Spinal cord (tissue), 10 donors: ENCODE data around the gene LHX3. TPM values are rescaled to one million over a fixed set of nuclear protein-coding genes. Genes with fewer than 3 reads are reported as not detected.

ENCODE experiments used
- DNase-seq, 6 donors: peaks; one replicate each; pipeline versions ENCODE4 v3.0.0 to v3.0.0-alpha.2; 2013 to 2015; ENCODE audit warnings: low spot score in 6 of 6, low read depth in 4 of 6
- H3K27ac ChIP-seq: one replicate; pipeline ENCODE4 v1.5.1; 2013; ENCODE audit warnings: low read depth, low read length, control low read depth
- H3K27me3 ChIP-seq: one replicate; pipeline ENCODE4 v1.6.1; 2013; ENCODE audit warnings: low read length; ENCODE audit not compliant: control insufficient read depth, insufficient read depth
- H3K36me3 ChIP-seq: one replicate; pipeline ENCODE4 v1.6.1; 2013; ENCODE audit warnings: low read length; ENCODE audit not compliant: control insufficient read depth, insufficient read depth
- H3K4me1 ChIP-seq: one replicate; pipeline ENCODE4 v1.6.1; 2013; ENCODE audit warnings: low read length; ENCODE audit not compliant: control insufficient read depth, insufficient read depth
- H3K4me3 ChIP-seq: one replicate; pipeline ENCODE4 v1.5.1; 2013; ENCODE audit warnings: low read depth, low read length, control low read depth
- H3K9me3 ChIP-seq: one replicate; pipeline ENCODE4 v1.6.1; 2013; ENCODE audit warnings: low read length; ENCODE audit not compliant: control insufficient read depth, insufficient read depth
- WGBS: methylation state at CpG from one replicate; pipeline ENCODE4 v1.1.5; 2013; ENCODE audit warnings: missing lambda C conversion rate; ENCODE audit not compliant: insufficient coverage; 5-methylcytosine and 5-hydroxymethylcytosine counted together
- long read RNA-seq, 4 donors: transcript quantifications; one replicate each; lab custom pipeline, GENCODE V29; 2026
- polyA plus RNA-seq, 2 donors: library from polyadenylated mRNA; unstranded; fragments of 120-200 nt; gene quantifications; one replicate each; pipeline ENCODE4 v1.2.1, GENCODE V29; 2013; ENCODE audit not compliant: insufficient read length in 2 of 2
- total RNA-seq, 2 donors: library from RNA; depleted of rRNA in 1 of 2; stranded (reverse); fragments of 120-200 nt in 1 of 2; fragments of >200 nt in 1 of 2; gene quantifications; one replicate each; pipeline versions ENCODE4 v1.2.3 to v1.2.4, GENCODE V29; 2013 to 2014
- donor health status: healthy.

Gene LHX3
- total RNA-seq: under 1 TPM in 1 of 2 donors, not detected in 1; 0.50 TPM
- polyA plus RNA-seq: 1 to 10 TPM; 1.5 to 2.7 TPM
- long read RNA-seq, donor 1: 0 reads
- long read RNA-seq, donor 2: 0 reads
- long read RNA-seq, donor 3: 0 reads
- long read RNA-seq, donor 4: 0 reads

- Histone ChIP-seq H3K27ac (no peak within 1 kb of the TSS), H3K27me3 (peaks cover 52% of the 10 kb centered on the region), H3K4me1 (peaks cover 29% of the 10 kb centered on the region), H3K9me3 (no peaks in the 10 kb centered on the region), H3K36me3 (peaks cover 36% of the 10 kb centered on the region), H3K4me3 (no peak within 1 kb of the TSS)
- DNase-seq: peak in 1 of 6 donors; percentile 53
- WGBS: 8% methylated on average over 70 of the region's 70 CpGs
These were observed at the start of gene LHX3 for GRCh38 chr9:136204838-136205706. Gene LHX3 (minus strand): TSS chr9:136205128. CDS start chr9:136205012, 116 bp downstream.

GRCh38 chr9:136253246-136254130 lies 48.6 kb upstream of the LHX3 start:
- peaks cover 51% of the 10 kb centered on the region for H3K4me1 ChIP-seq
- no peaks in the 10 kb centered on the region for H3K36me3 ChIP-seq
- H3K27ac ChIP-seq: no peak overlapping the region
- no peak for DNase-seq
- no peaks in the 10 kb centered on the region for H3K27me3 ChIP-seq
- H3K9me3 ChIP-seq: no peaks in the 10 kb centered on the region
- WGBS: 88% methylated on average over 27 of the region's 32 CpGs
- no peak overlapping the region for H3K4me3 ChIP-seq

GRCh38 chr9:136252846-136253245 lies 47.9 kb upstream of the LHX3 start:
- Histone ChIP-seq H3K4me1 (peaks cover 47% of the 10 kb centered on the region), H3K27me3 (no peaks in the 10 kb centered on the region), H3K9me3 (no peaks in the 10 kb centered on the region), H3K36me3 (no peaks in the 10 kb centered on the region), H3K27ac (no peak overlapping the region), H3K4me3 (no peak overlapping the region)
- 95% methylated on average over 10 of the region's 10 CpGs for WGBS
- DNase-seq: no peak

- H3K9me3 ChIP-seq: no peaks in the 10 kb centered on the region
- peaks cover 46% of the 10 kb centered on the region for H3K4me1 ChIP-seq
- no peak for DNase-seq
- no peaks in the 10 kb centered on the region for H3K27me3 ChIP-seq
- no peaks in the 10 kb centered on the region for H3K36me3 ChIP-seq
- WGBS: 94% methylated on average over 23 of the region's 29 CpGs
- no peak overlapping the region for H3K4me3 ChIP-seq
- no peak overlapping the region for H3K27ac ChIP-seq
These were observed 47.4 kb upstream of the LHX3 start for GRCh38 chr9:136252281-136252680.

- Histone ChIP-seq H3K36me3 (no peaks in the 10 kb centered on the region), H3K4me1 (peaks cover 46% of the 10 kb centered on the region), H3K27me3 (no peaks in the 10 kb centered on the region), H3K4me3 (no peak overlapping the region), H3K27ac (no peak overlapping the region), H3K9me3 (no peaks in the 10 kb centered on the region)
- 94% methylated on average over 40 of the region's 50 CpGs for WGBS
- DNase-seq: no peak
These were observed 46.6 kb upstream of the LHX3 start for GRCh38 chr9:136251264-136252115.

GRCh38 chr9:136250676-136251075 lies 45.7 kb upstream of the LHX3 start:
- DNase-seq: no peak
- H3K4me1 ChIP-seq: peaks cover 42% of the 10 kb centered on the region
- H3K36me3 ChIP-seq: no peaks in the 10 kb centered on the region
- no peaks in the 10 kb centered on the region for H3K9me3 ChIP-seq
- H3K27me3 ChIP-seq: no peaks in the 10 kb centered on the region
- no peak overlapping the region for H3K4me3 ChIP-seq
- WGBS: 60% methylated on average over 10 of the region's 10 CpGs
- H3K27ac ChIP-seq: no peak overlapping the region

GRCh38 chr9:136249877-136250559 lies 45.1 kb upstream of the LHX3 start:
- DNase-seq: peak in 2 of 6 donors; percentile 31 to 92
- H3K4me3 ChIP-seq: no peak overlapping the region
- H3K4me1 ChIP-seq: peaks cover 38% of the 10 kb centered on the region
- no peak overlapping the region for H3K27ac ChIP-seq
- no peaks in the 10 kb centered on the region for H3K27me3 ChIP-seq
- H3K9me3 ChIP-seq: no peaks in the 10 kb centered on the region
- 45% methylated on average over 26 of the region's 30 CpGs for WGBS
- H3K36me3 ChIP-seq: no peaks in the 10 kb centered on the region

- no peak for DNase-seq
- H3K9me3 ChIP-seq: no peaks in the 10 kb centered on the region
- WGBS: 66% methylated on average over 30 of the region's 30 CpGs
- peaks cover 33% of the 10 kb centered on the region for H3K4me1 ChIP-seq
- H3K27me3 ChIP-seq: no peaks in the 10 kb centered on the region
- no peak overlapping the region for H3K4me3 ChIP-seq
- no peak overlapping the region for H3K27ac ChIP-seq
- no peaks in the 10 kb centered on the region for H3K36me3 ChIP-seq
These were observed 44.3 kb upstream of the LHX3 start for GRCh38 chr9:136248951-136249876.
